Keratinocyte (primary cell): ENCODE data around the gene STYXL1.

Experiments
- CTCF ChIP-seq, 3 experiments: IDR thresholded peaks in 1 of 3; conservative IDR thresholded peaks in 1 of 3; optimal IDR thresholded peaks in 1 of 3; 2 replicates in 2 of 3; 3 replicates in 1 of 3; pipeline versions ENCODE3 to v1.5.1; 2011; ENCODE audit warnings: low read length in 3 of 3, mild to moderate bottlenecking in 3 of 3, moderate library complexity in 2 of 3, control low read depth in 1 of 3, inconsistent platforms in 1 of 3; ENCODE audit not compliant: insufficient read depth in 2 of 3; ENCODE audit errors: extremely low read depth in 1 of 3
- EZH2 ChIP-seq: IDR thresholded peaks from one replicate; pipeline ENCODE4 v1.6.1; 2012; ENCODE audit warnings: inconsistent platforms, mild to moderate bottlenecking, low read length, moderate library complexity

- TF ChIP-seq CTCF (optimal IDR thresholded peaks at IDR 0.05 in 1 of 3, IDR thresholded peaks at IDR 0.05 in 1 of 3, conservative IDR thresholded peaks at IDR 0.05 in 1 of 3; ENCODE audit: extremely low read depth in 1 of 3, insufficient read depth in 2 of 3, low read length in 3 of 3) (no peak), EZH2 (no peak)
These were observed 80.3 kb downstream of the STYXL1 start for GRCh38 chr7:75967487-75967997.
